Stimulated activated naive B cell treated with anti-CD40 and anti-IgM and Interleukin-4, amounts not matched to agents 10 μg/mL and 1 μg/mL and 100 μg/mL, for 72 hours (primary cell): ENCODE results near the gene CD70.
"Not testable (repeated sequence)": the region's sequence is repeated elsewhere in the genome, so short reads cannot be mapped to it uniquely, and the experiment has no call there.

Experiments
- ATAC-seq, 2 donors: fragments of 150-1000 bp; cut with Tn5 transposase; replicated peaks; 2 replicates each; pipeline ENCODE4 v1.10.0; 2021; ENCODE audit warnings: moderate library complexity in 1 of 2
- DNase-seq: peaks from one replicate; pipeline ENCODE4 v3.0.0; 2021
- H3K27ac Mint-ChIP-seq: one replicate; pipeline ENCODE4 v1.8.0; 2022; ENCODE audit warnings: mild to moderate bottlenecking, mixed read lengths
- H3K27me3 Mint-ChIP-seq, 2 donors: one replicate each; pipeline ENCODE4 v1.8.0; 2022; ENCODE audit warnings: mixed read lengths in 2 of 2
- H3K36me3 Mint-ChIP-seq, 2 donors: one replicate each; pipeline ENCODE4 v1.8.0; 2022; ENCODE audit warnings: mixed read lengths in 2 of 2, mild to moderate bottlenecking in 1 of 2
- H3K4me1 Mint-ChIP-seq, 2 donors: one replicate each; pipeline ENCODE4 v1.8.0; 2022; ENCODE audit warnings: mixed read lengths in 2 of 2, mild to moderate bottlenecking in 1 of 2
- H3K4me3 Mint-ChIP-seq, 2 donors: one replicate each; pipeline ENCODE4 v1.8.0; 2022; ENCODE audit warnings: mild to moderate bottlenecking in 2 of 2, mixed read lengths in 2 of 2, moderate library complexity in 1 of 2
- H3K9me3 Mint-ChIP-seq, 2 donors: one replicate each; pipeline ENCODE4 v1.8.0; 2022; ENCODE audit warnings: mixed read lengths in 2 of 2, mild to moderate bottlenecking in 1 of 2

The CD70 gene

GRCh38 chr19:6588508-6589345, 2.2 kb downstream of the CD70 start:
- peaks cover 45 to 59% of the 10 kb centered on the region in 2 donors for H3K36me3 Mint-ChIP-seq
- no peaks in the 10 kb centered on the region for H3K9me3 Mint-ChIP-seq
- peaks cover 44 to 58% of the 10 kb centered on the region in 2 donors for H3K4me1 Mint-ChIP-seq

GRCh38 chr19:6587998-6588507, 2.9 kb downstream of the CD70 start:
- H3K27ac Mint-ChIP-seq: peak overlapping the region; percentile 94
- H3K4me3 Mint-ChIP-seq: peak overlapping the region; percentile 82 to 95
- H3K36me3 Mint-ChIP-seq: peaks cover 46 to 60% of the 10 kb centered on the region in 2 donors
- peaks cover 43 to 56% of the 10 kb centered on the region in 2 donors for H3K4me1 Mint-ChIP-seq
- ATAC-seq (peak; percentile 33 to 35), DNase-seq (peak; percentile 28)
- no peaks in the 10 kb centered on the region for H3K9me3 Mint-ChIP-seq
- peaks cover 11 to 21% of the 10 kb centered on the region in 2 donors for H3K27me3 Mint-ChIP-seq

More at GRCh38 chr19:6588508-6589345, 2.2 kb downstream of the CD70 start:
- peaks cover 16 to 22% of the 10 kb centered on the region in 2 donors for H3K27me3 Mint-ChIP-seq
- peak overlapping the region; percentile 94 for H3K27ac Mint-ChIP-seq
- ATAC-seq (peak; percentile 55 to 61), DNase-seq (peak; percentile 63)
- H3K4me3 Mint-ChIP-seq: peak overlapping the region; percentile 82 to 95

DNA sequence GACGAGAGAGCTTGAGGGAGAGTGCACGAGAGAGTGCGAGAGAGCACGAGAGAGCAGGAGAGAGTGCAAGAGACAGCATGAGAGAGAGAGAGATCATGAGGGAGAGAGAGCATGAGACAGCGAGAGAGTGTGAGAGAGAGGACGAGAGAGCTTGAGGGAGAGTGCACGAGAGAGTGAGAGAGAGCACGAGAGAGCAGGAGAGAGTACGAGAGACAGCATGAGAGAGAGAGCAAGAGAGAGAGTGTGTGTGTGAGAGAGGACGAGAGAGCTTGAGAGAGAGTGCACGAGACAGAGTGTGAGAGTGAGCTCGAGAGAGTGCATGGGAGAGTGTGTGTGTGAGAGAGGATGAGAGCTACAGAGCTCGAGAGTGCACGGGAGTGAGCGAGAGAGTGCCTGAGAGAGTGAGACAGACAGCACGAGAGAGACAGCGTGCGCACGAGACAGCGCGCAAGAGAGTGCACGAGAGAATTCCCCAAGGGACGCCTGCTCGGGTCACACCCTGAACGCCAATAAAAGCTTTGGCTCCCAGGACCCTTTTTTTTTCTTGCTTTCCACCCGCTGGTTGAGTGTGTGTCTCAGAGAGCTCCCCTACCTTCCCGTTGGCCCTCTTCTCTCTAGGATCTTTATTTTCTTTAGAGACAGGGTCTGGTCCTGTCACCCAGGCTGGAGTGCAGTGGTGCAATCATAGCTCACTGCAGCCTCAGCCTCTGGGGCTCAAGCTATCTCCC, 3.7 kb downstream of the CD70 start:
- peak; percentile 25 to 35 for ATAC-seq
- peak overlapping the region; percentile 94 for H3K27ac Mint-ChIP-seq
- peak overlapping the region; percentile 82 to 95 for H3K4me3 Mint-ChIP-seq
- peaks cover 51 to 67% of the 10 kb centered on the region in 2 donors for H3K36me3 Mint-ChIP-seq
- no peaks in the 10 kb centered on the region for H3K9me3 Mint-ChIP-seq
- H3K4me1 Mint-ChIP-seq: peaks cover 41 to 51% of the 10 kb centered on the region in 2 donors
- peaks cover 11 to 15% of the 10 kb centered on the region in 2 donors for H3K27me3 Mint-ChIP-seq
- peak; percentile 41 for DNase-seq

DNA sequence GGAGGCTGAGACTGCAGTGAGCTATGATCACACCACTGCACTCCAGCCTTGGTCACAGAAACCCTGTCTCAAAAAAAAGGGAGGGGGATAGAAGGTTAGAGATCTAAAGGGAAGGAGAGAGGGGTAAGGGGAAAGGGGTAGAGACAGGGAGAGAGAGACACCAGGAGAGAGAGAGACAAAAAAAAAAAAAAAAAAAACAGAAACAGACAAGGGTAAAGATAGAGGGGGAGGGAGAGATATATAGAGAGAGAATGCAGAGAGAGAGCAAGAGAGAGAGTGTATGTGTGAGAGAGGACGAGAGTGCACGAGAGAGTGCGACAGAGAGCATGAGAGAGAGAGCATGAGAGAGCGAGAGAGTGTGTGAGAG, 4.2 kb downstream of the CD70 start:
- Mint-ChIP-seq H3K36me3 (peaks cover 53 to 70% of the 10 kb centered on the region in 2 donors), H3K27me3 (peaks cover 11 to 14% of the 10 kb centered on the region in 2 donors), H3K4me1 (peaks cover 38 to 48% of the 10 kb centered on the region in 2 donors), H3K27ac (peak overlapping the region; percentile 16), H3K9me3 (no peaks in the 10 kb centered on the region), H3K4me3 (peak overlapping the region; percentile 82 to 95)
- ATAC-seq (no peak), DNase-seq (no peak)

DNA sequence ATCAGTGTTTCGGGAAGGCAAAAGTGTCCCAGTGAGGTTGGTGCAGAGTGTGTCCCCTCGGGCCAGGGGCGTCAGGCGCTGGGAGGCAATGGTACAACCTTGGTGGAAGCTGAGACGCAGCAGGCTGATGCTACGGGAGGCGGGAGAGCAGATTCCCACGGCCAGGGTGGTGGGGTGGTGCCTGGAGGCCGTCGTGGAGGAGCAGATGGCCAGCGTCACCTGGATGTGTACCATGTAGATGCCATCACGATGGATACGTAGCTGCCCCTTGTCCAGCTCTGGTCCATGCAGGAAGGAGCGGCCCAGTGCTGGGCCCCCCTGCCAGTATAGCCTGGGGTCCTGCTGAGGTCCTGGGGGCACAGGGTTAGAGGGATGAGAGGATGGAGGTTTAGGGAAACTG, 4.9 kb downstream of the CD70 start:
- DNase-seq (no peak), ATAC-seq (no peak)
- Mint-ChIP-seq H3K9me3 (no peaks in the 10 kb centered on the region), H3K36me3 (peaks cover 55 to 76% of the 10 kb centered on the region in 2 donors), H3K4me1 (peaks cover 39 to 48% of the 10 kb centered on the region in 2 donors), H3K4me3 (peak overlapping the region; percentile 41 to 48), H3K27me3 (peaks cover 11 to 14% of the 10 kb centered on the region in 2 donors), H3K27ac (no peak overlapping the region)

DNA sequence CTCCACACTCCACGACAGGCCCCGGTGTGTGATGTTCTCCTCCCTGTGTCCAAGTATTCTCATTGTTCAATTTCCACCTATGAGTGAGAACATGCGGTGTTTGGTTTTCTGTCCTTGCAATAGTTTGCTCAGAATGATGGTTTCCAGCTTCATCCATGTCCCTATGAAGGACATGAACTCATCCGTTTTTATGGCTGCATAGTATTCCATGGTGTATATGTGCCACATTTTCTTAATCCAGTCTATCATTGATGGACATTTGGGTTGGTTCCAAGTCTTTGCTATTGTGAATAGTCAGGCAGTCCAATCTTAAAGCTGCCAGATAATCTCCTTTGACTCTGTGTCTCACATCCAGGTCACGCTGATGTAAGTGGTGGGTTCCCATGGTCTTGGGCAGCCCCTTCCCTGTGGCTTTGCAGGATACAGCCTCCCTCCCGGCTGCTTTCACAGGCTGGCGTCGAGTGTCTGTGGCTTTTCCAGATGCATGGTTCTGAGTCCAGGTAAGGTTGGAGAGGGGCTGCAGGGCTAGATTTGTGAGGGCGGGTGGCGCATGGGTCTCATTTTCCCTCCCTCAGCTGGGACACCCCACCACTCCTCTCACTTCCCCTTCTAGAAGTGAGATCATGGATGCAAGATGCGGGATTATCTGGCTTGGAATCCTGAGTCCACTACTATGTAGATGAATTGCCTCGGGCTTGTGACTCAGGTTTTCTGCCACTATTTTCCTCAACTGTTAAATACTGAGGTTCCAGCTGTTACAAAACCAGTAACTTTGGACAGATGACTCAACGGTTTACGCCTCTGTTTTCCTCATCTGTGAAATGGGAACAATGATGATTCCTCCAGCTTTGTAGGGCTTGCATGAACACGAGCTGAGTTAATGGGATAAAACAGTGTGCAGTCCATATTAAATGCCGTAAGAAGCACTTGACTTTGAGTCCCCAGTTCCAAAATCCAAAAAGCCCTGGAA, 8.2 kb downstream of the CD70 start:
- Mint-ChIP-seq H3K36me3 (peaks cover 45 to 72% of the 10 kb centered on the region in 2 donors), H3K27me3 (peaks cover 7 to 14% of the 10 kb centered on the region in 2 donors), H3K4me1 (peaks cover 19 to 37% of the 10 kb centered on the region in 2 donors)
- H3K27ac Mint-ChIP-seq, ATAC-seq, DNase-seq, H3K9me3 Mint-ChIP-seq, H3K4me3 Mint-ChIP-seq: not testable (repeated sequence)

DNA sequence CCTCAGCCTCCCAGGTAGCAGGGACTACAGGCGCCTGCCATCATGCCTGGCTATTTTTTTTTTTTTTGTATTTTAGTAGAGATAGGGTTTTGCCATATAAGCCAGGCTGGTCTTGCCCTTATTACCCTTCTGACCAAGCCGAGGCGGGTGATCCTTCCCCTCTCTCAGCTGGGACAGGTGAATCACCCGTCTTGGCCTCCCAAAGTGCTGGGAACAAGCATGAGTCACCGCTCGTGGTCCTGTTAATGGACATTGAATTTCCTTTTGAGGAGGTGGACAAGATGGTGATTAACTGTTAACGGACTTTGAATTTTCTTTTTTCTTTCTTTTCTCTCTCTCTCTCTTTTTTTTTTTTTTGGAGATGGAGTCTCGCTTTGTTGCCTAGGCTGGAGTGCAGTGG, 10.6 kb downstream of the CD70 start:
- H3K27me3 Mint-ChIP-seq: no peaks in the 10 kb centered on the region
- H3K9me3 Mint-ChIP-seq: peaks cover 2 to 5% of the 10 kb centered on the region in 2 donors
- peaks cover 24 to 48% of the 10 kb centered on the region in 2 donors for H3K36me3 Mint-ChIP-seq
- peak overlapping the region; percentile 76 for H3K27ac Mint-ChIP-seq
- H3K4me3 Mint-ChIP-seq: no peak overlapping the region
- peaks cover 0 to 24% of the 10 kb centered on the region in 2 donors for H3K4me1 Mint-ChIP-seq
- no peak for DNase-seq
- ATAC-seq: no peak

DNA sequence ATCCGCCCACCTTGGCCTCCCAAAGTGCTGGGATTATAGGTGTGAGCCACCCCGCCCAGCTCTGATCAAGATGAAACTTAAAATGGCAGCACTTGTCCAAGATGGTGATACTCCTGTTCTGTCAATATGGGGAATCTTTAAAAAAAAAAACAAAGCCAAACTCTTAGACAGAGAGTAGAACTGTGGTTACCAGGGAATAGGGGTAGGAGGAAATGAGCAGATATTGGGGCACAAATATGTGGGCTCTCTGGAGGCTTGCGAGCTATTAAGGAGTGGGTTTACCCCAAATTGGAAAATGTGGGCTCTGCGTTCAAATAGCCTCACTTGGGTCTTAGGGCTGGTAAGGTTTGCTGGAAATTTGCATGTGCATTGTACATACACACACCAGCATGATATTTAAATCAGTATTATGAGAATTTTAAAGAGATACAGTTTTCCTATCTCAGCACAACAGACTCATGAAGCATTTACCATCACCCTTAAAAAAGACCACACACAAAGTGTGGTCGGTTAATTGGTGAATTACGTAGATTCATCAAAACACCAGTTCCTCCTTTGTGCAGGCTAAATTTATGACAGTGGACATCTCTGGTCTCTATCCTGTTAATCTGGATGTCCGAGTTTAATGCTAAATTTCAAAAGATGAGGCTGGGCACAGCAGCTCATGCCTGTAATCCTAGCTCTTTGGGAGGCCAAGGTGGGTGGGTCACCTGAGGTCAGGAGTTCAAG, 11.3 kb downstream of the CD70 start:
- DNase-seq: no peak
- no peak for ATAC-seq
- H3K36me3 Mint-ChIP-seq: peaks cover 20 to 43% of the 10 kb centered on the region in 2 donors

DNA sequence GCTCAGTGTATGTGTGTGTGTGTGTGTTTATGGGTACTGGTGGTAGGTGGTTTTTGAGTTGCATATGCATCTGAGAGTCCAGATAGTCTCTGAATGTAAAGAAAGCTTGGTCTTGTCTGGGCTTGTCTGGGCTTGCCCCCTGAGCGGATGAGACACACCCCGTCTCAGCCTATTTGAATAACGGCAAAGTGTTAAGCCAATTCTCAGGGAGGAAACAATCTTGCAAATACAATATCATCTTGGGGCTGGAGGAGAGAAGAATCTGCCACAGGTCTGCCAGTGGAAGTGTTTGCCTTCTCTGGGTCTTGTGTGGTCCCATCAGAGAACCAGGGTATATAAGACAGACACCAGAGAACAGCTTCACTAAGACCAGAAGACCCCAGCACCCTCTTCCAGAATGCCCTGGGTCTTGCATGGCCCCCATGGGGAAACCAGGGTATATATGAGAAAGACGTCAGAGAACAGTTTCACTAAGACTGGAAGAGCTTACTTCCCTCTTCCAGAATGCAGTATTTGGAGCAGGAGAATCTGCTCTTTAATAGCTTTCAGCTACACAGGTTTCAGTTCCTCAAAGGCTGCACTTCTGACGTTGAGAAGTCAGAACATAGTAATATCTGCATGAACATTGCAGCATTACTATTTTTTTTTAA, 13.3 kb downstream of the CD70 start:
- peaks cover 15 to 31% of the 10 kb centered on the region in 2 donors for H3K36me3 Mint-ChIP-seq
- peak; percentile 91 to 93 for ATAC-seq
- DNase-seq: peak; percentile 67
- H3K27me3 Mint-ChIP-seq: peaks cover under 1% of the 10 kb centered on the region in 2 donors
- H3K4me3 Mint-ChIP-seq: no peak overlapping the region
- peaks cover 0 to 21% of the 10 kb centered on the region in 2 donors for H3K4me1 Mint-ChIP-seq
- H3K9me3 Mint-ChIP-seq: peaks cover 2 to 5% of the 10 kb centered on the region in 2 donors
- H3K27ac Mint-ChIP-seq: no peak overlapping the region

More for the DNA sequence above, 11.3 kb downstream of the CD70 start:
- Mint-ChIP-seq H3K9me3 (peaks cover 2 to 5% of the 10 kb centered on the region in 2 donors), H3K27me3 (no peaks in the 10 kb centered on the region), H3K4me1 (peaks cover 0 to 24% of the 10 kb centered on the region in 2 donors), H3K4me3 (peak overlapping the region in 1 of 2 donors; percentile 21), H3K27ac (peak overlapping the region; percentile 94)

- peaks cover 7% of the 10 kb centered on the region in 2 donors for H3K27me3 Mint-ChIP-seq
- peak; percentile 1 to 4 for ATAC-seq
- no peak overlapping the region for H3K27ac Mint-ChIP-seq
Measured at GRCh38 chr19:6576869-6577475, 14.0 kb downstream of the CD70 start.

DNA sequence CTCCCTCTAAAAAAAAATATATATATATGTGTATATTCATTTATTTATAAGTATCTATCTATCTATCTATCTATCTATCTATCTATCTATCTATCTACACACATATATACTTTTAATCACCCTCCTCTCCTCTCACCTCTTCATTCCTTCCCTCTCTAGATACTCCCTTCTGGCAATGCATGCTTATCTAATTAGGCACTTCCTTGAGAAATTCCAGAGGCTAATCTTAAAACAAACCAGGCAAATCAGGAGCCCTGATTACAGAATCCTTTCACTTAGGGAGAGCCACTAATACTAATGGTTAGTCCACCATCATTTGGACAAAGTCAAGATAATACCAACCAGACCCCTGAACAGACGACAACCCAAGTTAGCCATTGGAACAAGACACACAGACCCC, 17.6 kb downstream of the CD70 start:
- ATAC-seq (no peak), DNase-seq (no peak)
- peaks cover 1 to 3% of the 10 kb centered on the region in 2 donors for H3K36me3 Mint-ChIP-seq
- peaks cover 3 to 8% of the 10 kb centered on the region in 2 donors for H3K9me3 Mint-ChIP-seq
- H3K27ac Mint-ChIP-seq: no peak overlapping the region
- H3K4me3 Mint-ChIP-seq: no peak overlapping the region
- H3K4me1 Mint-ChIP-seq: peaks cover 4 to 5% of the 10 kb centered on the region in 2 donors
- H3K27me3 Mint-ChIP-seq: peaks cover 23 to 35% of the 10 kb centered on the region in 2 donors

More at GRCh38 chr19:6576869-6577475, 14.0 kb downstream of the CD70 start:
- peaks cover 14 to 29% of the 10 kb centered on the region in 2 donors for H3K36me3 Mint-ChIP-seq
- no peak for DNase-seq
- H3K4me1 Mint-ChIP-seq: peaks cover 0 to 21% of the 10 kb centered on the region in 2 donors
- H3K9me3 Mint-ChIP-seq: peaks cover 2 to 5% of the 10 kb centered on the region in 2 donors
- H3K4me3 Mint-ChIP-seq: no peak overlapping the region

GRCh38 chr19:6572217-6572616, 18.7 kb downstream of the CD70 start:
- Mint-ChIP-seq H3K36me3 (no peaks in the 10 kb centered on the region), H3K4me3 (no peak overlapping the region), H3K27me3 (peaks cover 23 to 39% of the 10 kb centered on the region in 2 donors), H3K4me1 (peaks cover 0 to 8% of the 10 kb centered on the region in 2 donors), H3K27ac (no peak overlapping the region), H3K9me3 (peaks cover 3 to 8% of the 10 kb centered on the region in 2 donors)
- no peak for ATAC-seq
- DNase-seq: no peak
